Omental fat pad (tissue), 4 donors: ENCODE results near the gene ARHGEF4. TPM values are rescaled to one million over a fixed set of nuclear protein-coding genes. Genes with fewer than 3 reads are reported as not detected.

Source experiments
- ATAC-seq: fragments of 150-250 bp; one replicate; pipeline ENCODE4 v1.9.1; 2016; ENCODE audit warnings: mild to moderate bottlenecking, moderate library complexity; ENCODE audit not compliant: low FRiP score
- DNase-seq: peaks from one replicate; pipeline ENCODE4 v3.0.0-alpha.2; 2019; ENCODE audit warnings: low spot score
- total RNA-seq, 4 donors: library from RNA; depleted of rRNA; stranded (reverse); fragments of >200 nt; gene quantifications; one replicate each; pipeline ENCODE4 v1.1.0, GENCODE V29; 2016
- TF ChIP-seq, protein P1 (sequence below), 3 donors: fragments of 450-650 bp; IDR thresholded peaks; one replicate each; pipeline ENCODE4 v1.5.1; 2016 to 2017; ENCODE audit warnings: antibody characterized with exemption in 3 of 3, mild to moderate bottlenecking in 3 of 3, moderate library complexity in 2 of 3

The ARHGEF4 gene
- total RNA-seq, 4 donors from 2014 or later, result 2.0 to 18.0 (median 15.0) TPM

DNA sequence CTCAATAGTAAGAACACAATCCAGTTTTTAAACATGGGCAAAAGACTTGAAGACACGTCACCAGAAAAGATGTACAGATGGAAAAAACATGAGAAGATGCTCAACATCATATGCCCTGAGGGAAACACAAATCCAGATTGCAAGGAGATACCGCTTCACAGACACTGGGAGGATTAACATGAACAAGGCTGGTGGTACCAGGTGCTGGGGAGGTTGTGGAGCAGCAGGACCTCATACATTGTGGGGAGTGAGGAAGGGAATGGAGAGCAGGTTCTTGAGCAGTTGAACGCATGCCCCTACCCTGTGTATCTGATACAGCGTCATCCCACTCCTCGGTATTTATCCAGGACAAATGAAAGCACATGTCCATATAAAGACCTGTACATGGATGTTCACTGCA, 72.1 kb downstream of the ARHGEF4 start:
- DNase-seq (no peak), ATAC-seq (no peak)
- TF ChIP-seq, protein P1, sequence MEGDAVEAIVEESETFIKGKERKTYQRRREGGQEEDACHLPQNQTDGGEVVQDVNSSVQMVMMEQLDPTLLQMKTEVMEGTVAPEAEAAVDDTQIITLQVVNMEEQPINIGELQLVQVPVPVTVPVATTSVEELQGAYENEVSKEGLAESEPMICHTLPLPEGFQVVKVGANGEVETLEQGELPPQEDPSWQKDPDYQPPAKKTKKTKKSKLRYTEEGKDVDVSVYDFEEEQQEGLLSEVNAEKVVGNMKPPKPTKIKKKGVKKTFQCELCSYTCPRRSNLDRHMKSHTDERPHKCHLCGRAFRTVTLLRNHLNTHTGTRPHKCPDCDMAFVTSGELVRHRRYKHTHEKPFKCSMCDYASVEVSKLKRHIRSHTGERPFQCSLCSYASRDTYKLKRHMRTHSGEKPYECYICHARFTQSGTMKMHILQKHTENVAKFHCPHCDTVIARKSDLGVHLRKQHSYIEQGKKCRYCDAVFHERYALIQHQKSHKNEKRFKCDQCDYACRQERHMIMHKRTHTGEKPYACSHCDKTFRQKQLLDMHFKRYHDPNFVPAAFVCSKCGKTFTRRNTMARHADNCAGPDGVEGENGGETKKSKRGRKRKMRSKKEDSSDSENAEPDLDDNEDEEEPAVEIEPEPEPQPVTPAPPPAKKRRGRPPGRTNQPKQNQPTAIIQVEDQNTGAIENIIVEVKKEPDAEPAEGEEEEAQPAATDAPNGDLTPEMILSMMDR (IDR thresholded peaks at IDR 0.05), result no peak

DNA sequence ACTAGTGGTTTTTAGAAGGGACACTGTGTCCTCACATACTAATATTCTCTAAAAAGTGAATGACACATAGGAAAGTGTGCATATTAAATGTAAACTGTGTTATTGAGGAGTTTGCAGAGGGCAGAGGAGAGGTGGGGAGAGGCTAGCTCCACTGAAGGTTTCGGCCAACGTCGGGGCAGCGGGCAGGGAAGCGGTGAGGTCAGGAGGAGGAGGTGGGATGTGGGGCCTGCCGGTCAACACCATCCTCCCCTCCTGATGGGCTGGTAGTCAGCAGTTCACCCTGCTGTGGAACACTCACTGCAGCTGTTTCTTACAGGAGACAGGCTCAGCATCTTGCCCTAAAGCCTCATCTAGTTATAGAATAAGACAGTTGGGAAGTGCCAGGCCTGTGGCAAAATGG, 74.2 kb downstream of the ARHGEF4 start:
- TF ChIP-seq, protein P1 (IDR thresholded peaks at IDR 0.05), result no peak
- ATAC-seq (no peak), DNase-seq (no peak)

DNA sequence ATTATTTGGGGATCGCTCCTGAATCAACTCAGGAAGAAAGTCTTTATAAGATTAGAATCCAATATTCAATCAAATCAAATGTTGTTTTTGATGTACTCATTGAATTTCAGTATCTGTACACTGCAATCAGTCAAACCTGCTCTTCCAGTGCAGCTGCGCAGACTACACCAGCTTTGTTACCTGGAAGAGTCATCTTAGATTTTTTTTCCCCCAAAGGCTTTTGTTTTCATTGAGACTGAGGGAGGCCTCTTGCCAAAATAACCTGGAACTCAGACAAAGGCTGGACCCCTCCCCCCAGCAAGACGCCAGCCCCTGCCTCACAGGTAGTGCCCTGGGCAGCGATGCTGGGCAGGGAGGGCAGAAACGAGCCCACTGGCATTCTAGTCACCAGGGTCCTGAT, 74.8 kb downstream of the ARHGEF4 start:
- TF ChIP-seq, protein P1 (IDR thresholded peaks at IDR 0.05), result no peak
- ATAC-seq, result no peak
- no peak for DNase-seq

DNA sequence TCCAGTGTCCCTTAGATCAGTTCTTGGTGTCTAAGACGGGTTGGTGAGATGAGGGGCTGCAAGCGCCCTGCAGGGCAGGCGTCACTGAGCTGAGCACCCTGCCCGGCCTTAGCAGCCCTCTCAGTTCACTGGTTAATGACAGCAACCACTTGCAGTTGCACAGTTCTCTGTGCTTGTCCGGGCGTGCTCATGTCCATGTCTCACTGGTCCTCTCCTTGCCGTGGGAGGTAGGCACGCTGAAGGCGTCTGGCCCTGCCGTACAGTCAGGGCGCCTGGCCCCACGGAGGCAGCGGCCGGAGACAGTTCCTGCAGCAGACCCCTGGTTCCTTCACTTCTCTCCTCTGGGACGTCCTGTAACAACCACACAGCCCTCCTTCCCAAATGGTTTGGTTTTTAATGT, 75.3 kb downstream of the ARHGEF4 start:
- TF ChIP-seq, protein P1 (IDR thresholded peaks at IDR 0.05), result no peak
- no peak for DNase-seq
- ATAC-seq, result no peak

DNA sequence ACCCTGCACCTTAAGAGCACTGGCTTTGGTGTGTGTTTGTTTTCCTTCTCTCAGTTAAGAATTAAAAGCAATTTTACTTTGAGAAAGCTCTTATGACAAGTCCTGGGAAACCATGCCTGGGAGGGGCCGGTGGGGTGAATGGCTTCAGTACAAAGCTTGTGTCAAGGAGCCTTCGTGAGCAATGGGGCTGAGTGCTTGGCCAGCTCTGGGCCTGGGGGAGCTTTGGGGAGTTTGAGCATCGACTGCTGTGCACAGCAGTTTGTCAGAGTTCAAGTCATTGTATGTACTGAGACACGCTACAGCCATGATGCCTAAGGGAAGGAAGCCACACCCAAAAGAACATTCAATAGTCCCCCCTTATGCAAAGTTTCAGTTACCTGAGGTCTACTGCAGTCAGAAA, 75.8 kb downstream of the ARHGEF4 start:
- DNase-seq, result no peak
- no peak for ATAC-seq
- TF ChIP-seq, protein P1 (IDR thresholded peaks at IDR 0.05), result no peak

DNA sequence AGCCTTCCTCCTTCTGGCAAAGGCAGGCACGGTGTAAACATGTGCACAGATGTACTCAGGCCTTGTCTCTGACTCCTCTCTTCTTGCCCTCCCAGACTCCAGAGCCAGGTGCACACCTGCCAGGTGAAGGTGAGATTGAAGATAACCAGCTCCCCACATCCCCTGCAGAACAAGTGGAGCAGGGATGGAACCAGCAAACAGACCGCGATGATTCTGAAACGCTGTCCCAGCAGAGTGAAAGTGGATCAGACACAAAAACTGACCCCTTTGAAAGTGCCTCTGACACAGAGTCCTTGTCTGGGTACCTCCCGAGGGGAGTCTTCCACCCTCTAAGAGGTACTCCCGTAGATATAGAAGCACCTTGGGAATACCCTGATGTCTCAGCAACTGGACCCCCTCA, 77.2 kb downstream of the ARHGEF4 start:
- TF ChIP-seq, protein P1 (IDR thresholded peaks at IDR 0.05), result no peak
- DNase-seq, result no peak
- no peak for ATAC-seq

DNA sequence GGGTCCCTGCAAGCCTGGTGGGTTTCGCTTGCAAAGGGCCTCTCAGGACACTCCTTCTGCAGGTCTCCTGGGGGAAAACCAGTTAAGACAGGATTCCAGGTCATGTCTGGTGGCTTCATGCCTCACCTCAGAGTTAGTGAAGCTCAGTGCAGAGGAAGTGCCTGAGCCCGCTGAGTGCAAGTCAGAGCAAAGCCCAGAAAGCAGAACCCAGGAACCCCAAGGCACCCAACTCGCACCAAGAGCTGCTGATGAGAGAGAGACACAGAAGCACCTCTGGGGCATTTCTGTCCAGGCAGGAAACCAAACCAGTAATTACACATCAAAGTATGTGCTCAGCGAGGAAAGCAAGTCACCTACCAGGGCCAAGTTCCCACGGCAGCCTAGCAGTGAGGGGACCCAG, 78.4 kb downstream of the ARHGEF4 start:
- DNase-seq (no peak), ATAC-seq (no peak)
- TF ChIP-seq, protein P1 (IDR thresholded peaks at IDR 0.05), result no peak
